HG03521 (cell line): Measurements from ENCODE around the gene KIF21A.

Source experiments
- ATAC-seq: cut with Tn5 transposase; IDR thresholded peaks from one replicate; pipeline ENCODE4 v1.9.1; 2021; ENCODE audit warnings: mild to moderate bottlenecking, moderate library complexity; ENCODE audit not compliant: unreplicated experiment

The KIF21A gene

DNA sequence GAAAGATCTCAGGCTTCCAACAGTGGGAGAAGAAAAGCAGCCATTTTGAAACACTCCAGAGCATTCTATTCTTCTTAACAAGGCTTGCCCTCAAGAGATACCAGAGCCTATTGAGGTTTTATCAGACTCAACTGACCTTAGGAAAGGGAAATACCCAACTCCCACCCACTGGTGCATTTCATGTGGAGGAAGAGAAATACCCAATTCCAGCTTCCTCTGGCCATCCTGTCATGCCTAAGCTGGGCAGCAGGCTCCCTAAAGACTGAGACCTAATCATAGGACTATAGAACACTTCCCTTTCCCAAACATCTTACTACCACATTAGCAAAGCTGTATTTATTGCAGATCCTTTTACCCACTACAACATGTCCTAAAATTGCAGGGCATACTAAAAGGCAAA, 164.5 kb downstream of the KIF21A start:
- no peak for ATAC-seq

DNA sequence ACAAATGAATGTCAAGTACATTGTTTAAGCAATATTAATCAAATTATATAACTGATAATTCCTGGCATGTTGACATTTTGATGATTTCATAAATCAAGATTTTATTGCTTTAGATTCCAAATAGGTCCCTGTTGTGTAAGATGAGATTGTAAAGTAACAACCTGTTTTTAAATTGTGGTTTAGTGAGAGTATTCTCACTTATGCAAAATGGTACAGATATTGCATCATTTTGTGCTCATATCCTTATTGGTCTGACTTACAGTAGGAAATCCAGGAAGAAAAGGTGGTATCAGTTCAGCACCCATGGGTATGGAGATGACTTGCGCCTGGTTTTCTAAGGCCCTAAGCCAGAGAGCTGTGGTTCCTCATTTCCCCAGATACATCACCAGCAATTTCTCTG, 165.5 kb downstream of the KIF21A start:
- no peak for ATAC-seq

DNA sequence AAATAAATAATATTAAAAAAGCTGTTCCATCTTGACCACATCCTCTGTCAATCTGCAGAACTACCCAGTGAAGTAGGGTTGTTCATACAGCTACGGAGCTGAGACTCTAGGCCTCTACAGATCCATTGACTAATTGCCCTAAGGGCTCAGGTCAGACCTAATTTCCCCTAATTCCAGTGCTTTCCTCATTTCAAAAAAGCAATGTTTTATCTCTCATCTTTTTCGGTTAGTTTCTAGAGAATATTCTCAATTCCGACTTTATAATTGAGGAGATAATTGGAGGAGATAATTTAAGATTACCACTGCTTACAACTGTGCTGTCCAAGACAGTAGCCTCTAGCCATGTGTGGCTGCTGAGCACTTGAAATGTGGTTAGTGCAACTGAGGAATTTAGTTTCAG, 167.1 kb downstream of the KIF21A start:
- ATAC-seq: no peak

DNA sequence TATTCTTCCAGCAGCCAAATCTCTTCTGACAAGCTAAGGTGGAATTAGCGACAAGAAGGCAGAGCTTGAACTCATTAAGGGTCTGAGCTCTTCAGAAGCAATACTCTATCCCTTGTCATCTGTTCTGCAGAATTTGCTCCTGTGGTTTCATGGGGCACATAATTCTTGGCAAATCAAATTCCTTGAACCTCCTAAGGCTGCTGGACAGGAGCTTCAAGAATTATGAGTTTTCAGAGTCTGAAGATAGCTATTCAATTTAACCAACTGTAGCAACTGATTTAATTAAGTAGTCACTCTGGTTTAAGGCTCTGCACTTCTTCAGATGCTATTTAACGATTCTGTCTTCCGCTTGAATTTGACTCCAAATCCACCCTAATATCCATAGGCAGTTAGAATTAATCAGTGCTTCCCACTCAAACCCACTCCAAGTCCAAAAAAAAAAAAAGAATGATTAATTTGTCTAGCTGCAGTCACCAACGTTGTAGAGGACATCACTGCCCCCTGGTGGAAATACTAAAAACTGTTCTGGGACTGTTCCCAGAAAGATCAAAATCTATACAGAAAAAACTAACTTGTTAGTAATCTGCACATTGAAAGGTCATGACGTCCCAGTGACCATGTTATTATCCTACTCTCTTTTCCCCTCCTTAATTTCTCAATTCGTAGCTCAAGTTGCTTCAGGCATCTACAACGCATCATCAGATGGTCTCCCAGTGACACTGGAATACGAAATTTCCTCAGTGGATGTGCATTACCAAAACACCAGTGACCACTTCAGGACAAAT, 169.9 kb downstream of the KIF21A start:
- ATAC-seq: no peak

DNA sequence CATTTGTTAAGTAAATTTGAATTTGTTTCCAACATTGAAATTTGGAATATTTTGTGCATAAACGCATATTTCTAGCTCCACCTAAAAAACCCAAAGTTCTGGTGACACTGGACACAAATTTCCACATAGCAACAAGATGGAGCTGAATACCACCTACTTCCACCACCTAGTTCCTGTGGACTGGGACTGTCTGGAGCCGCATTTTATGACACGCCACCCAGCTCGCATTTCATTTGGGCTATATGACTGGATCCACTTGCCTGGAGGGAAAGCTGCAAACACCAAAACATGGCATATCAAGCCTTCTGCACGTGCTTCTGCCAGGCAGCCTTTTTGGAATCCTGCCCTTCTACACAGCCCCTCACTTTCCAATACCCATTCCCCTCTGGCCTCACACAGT, 173.4 kb downstream of the KIF21A start:
- no peak for ATAC-seq

DNA sequence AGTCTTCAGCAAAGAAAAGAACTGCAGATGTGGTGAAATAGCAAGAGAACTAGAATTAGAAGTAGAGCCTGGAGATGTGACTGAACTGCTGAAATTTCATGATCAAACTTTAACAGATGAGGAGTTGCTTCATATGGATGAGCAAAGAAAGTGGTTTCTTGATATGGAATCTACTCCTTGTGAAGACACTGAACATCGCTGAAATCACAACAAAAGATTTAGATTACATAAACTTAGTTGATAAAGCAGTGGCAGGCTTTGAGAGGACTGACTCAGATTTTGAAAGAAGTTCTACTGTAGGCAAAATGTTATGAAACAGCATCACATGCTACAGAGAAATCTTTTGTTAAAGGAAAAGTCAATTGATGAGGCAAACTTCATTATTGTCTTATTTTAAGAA, 175.0 kb downstream of the KIF21A start:
- ATAC-seq: no peak

DNA sequence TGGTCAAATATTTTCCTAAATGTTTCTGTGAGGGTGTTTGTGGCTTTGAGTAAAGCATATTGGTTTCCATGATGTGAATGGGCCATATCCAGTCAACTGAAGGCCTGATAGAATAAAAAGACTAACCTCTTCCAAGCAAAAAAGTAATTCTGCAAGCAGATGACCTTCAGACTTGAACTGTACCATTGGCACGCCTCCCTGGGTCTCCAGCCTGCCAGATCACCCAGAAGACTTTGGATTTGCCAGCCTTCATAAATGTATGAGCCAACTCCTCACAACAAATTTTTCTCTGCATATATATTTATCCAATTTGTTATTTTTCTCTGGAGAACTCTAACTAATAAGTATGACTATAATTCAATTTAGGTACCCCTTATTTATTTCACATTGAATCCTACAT, 190.3 kb downstream of the KIF21A start:
- ATAC-seq: no peak
